ENCODE data around the gene POLR3E.
A peak's percentile ranks its signal among the peaks of the same experiment; 100 is the strongest.

POLR3E gene

GRCh38 chr16:22272870-22273650, 24.1 kb upstream of the POLR3E start:
- DNase-seq (no peak), ATAC-seq (replicated peaks) (no peak)
- Mint-ChIP-seq H3K4me3 (no peak overlapping the region), H3K9me3 (no peaks in the 10 kb centered on the region), H3K36me3 (peaks cover 39 to 49% of the 10 kb centered on the region in 2 donors), H3K4me1 (peaks cover 0 to 2% of the 10 kb centered on the region in 2 donors), H3K27ac (peak overlapping the region; percentile 47), H3K27me3 (no peaks in the 10 kb centered on the region)

- ATAC-seq (replicated peaks) (no peak), DNase-seq (no peak)
- H3K36me3 Mint-ChIP-seq = peaks cover 40 to 50% of the 10 kb centered on the region in 2 donors
- no peak overlapping the region for H3K27ac Mint-ChIP-seq
- H3K27me3 Mint-ChIP-seq = no peaks in the 10 kb centered on the region
- H3K4me3 Mint-ChIP-seq = no peak overlapping the region
- no peaks in the 10 kb centered on the region for H3K9me3 Mint-ChIP-seq
- H3K4me1 Mint-ChIP-seq = peaks cover 0 to 2% of the 10 kb centered on the region in 2 donors
Observed at GRCh38 chr16:22274916-22275315, 22.3 kb upstream of the POLR3E start.

- Mint-ChIP-seq H3K9me3 (no peaks in the 10 kb centered on the region), H3K36me3 (peaks cover 46 to 54% of the 10 kb centered on the region in 2 donors), H3K27ac (no peak overlapping the region)
Observed at GRCh38 chr16:22278441-22279230, 18.6 kb upstream of the POLR3E start.

GRCh38 chr16:22282254-22282892, 14.8 kb upstream of the POLR3E start:
- no peaks in the 10 kb centered on the region for H3K27me3 Mint-ChIP-seq
- no peaks in the 10 kb centered on the region for H3K4me1 Mint-ChIP-seq
- no peak overlapping the region for H3K27ac Mint-ChIP-seq
- no peak overlapping the region for H3K4me3 Mint-ChIP-seq
- no peak for ATAC-seq (replicated peaks)
- peaks cover 35 to 62% of the 10 kb centered on the region in 2 donors for H3K36me3 Mint-ChIP-seq
- DNase-seq = no peak
- no peaks in the 10 kb centered on the region for H3K9me3 Mint-ChIP-seq

More at GRCh38 chr16:22278441-22279230, 18.6 kb upstream of the POLR3E start:
- no peaks in the 10 kb centered on the region for H3K27me3 Mint-ChIP-seq
- ATAC-seq (replicated peaks) = no peak
- DNase-seq = no peak
- no peak overlapping the region for H3K4me3 Mint-ChIP-seq
- no peaks in the 10 kb centered on the region for H3K4me1 Mint-ChIP-seq

- Mint-ChIP-seq H3K4me3 (no peak overlapping the region), H3K36me3 (peaks cover 21 to 46% of the 10 kb centered on the region in 2 donors), H3K4me1 (no peaks in the 10 kb centered on the region), H3K27ac (no peak overlapping the region), H3K9me3 (no peaks in the 10 kb centered on the region), H3K27me3 (no peaks in the 10 kb centered on the region)
- DNase-seq (no peak), ATAC-seq (replicated peaks) (no peak)
Observed at GRCh38 chr16:22284637-22285036, 12.6 kb upstream of the POLR3E start.

- DNase-seq (no peak), ATAC-seq (replicated peaks) (no peak)
- Mint-ChIP-seq H3K4me1 (no peaks in the 10 kb centered on the region), H3K9me3 (no peaks in the 10 kb centered on the region), H3K27ac (no peak overlapping the region), H3K27me3 (no peaks in the 10 kb centered on the region), H3K4me3 (no peak overlapping the region), H3K36me3 (peaks cover 16 to 42% of the 10 kb centered on the region in 2 donors)
Observed at GRCh38 chr16:22285080-22285479, 12.1 kb upstream of the POLR3E start.

GRCh38 chr16:22291020-22291419, 6.2 kb upstream of the POLR3E start:
- DNase-seq = no peak
- H3K27ac Mint-ChIP-seq = no peak overlapping the region
- no peaks in the 10 kb centered on the region for H3K27me3 Mint-ChIP-seq
- no peak overlapping the region for H3K4me3 Mint-ChIP-seq
- peaks cover 0 to under 1% of the 10 kb centered on the region in 2 donors for H3K4me1 Mint-ChIP-seq
- ATAC-seq (replicated peaks) = no peak
- peaks cover 0 to 8% of the 10 kb centered on the region in 2 donors for H3K36me3 Mint-ChIP-seq
- no peaks in the 10 kb centered on the region for H3K9me3 Mint-ChIP-seq

- no peaks in the 10 kb centered on the region for H3K9me3 Mint-ChIP-seq
- no peak overlapping the region for H3K27ac Mint-ChIP-seq
- DNase-seq = no peak
- peaks cover under 1 to 5% of the 10 kb centered on the region in 2 donors for H3K36me3 Mint-ChIP-seq
- H3K4me3 Mint-ChIP-seq = no peak overlapping the region
- H3K4me1 Mint-ChIP-seq = peaks cover 3 to 8% of the 10 kb centered on the region in 2 donors
- peaks cover under 1 to 1% of the 10 kb centered on the region in 2 donors for H3K27me3 Mint-ChIP-seq
- no peak for ATAC-seq (replicated peaks)
Observed at GRCh38 chr16:22291860-22292318, 5.3 kb upstream of the POLR3E start.

- H3K4me1 Mint-ChIP-seq = peaks cover 6 to 12% of the 10 kb centered on the region in 2 donors
- no peak overlapping the region for H3K4me3 Mint-ChIP-seq
- ATAC-seq (replicated peaks) (no peak), DNase-seq (no peak)
- no peak overlapping the region for H3K27ac Mint-ChIP-seq
- peaks cover 5 to 6% of the 10 kb centered on the region in 2 donors for H3K27me3 Mint-ChIP-seq
- peaks cover 3 to 9% of the 10 kb centered on the region in 2 donors for H3K36me3 Mint-ChIP-seq
- peaks cover 0 to 2% of the 10 kb centered on the region in 2 donors for H3K9me3 Mint-ChIP-seq
Observed at GRCh38 chr16:22292320-22292719, 4.9 kb upstream of the POLR3E start.

- Mint-ChIP-seq H3K36me3 (peaks cover 3 to 18% of the 10 kb centered on the region in 2 donors), H3K27me3 (peaks cover 5 to 6% of the 10 kb centered on the region in 2 donors), H3K4me3 (no peak overlapping the region), H3K4me1 (peaks cover 6 to 18% of the 10 kb centered on the region in 2 donors), H3K27ac (no peak overlapping the region), H3K9me3 (peaks cover 0 to 2% of the 10 kb centered on the region in 2 donors)
- DNase-seq = no peak
- no peak for ATAC-seq (replicated peaks)
Observed at GRCh38 chr16:22293137-22294106, 3.8 kb upstream of the POLR3E start.

- Mint-ChIP-seq H3K27me3 (peaks cover 5 to 6% of the 10 kb centered on the region in 2 donors), H3K4me3 (peak overlapping the region; percentile 96 to 98), H3K27ac (peak overlapping the region; percentile 99), H3K9me3 (peaks cover 0 to 2% of the 10 kb centered on the region in 2 donors), H3K4me1 (peaks cover 27 to 44% of the 10 kb centered on the region in 2 donors), H3K36me3 (peaks cover 16 to 32% of the 10 kb centered on the region in 2 donors)
- DNase-seq = no peak
- no peak for ATAC-seq (replicated peaks)
Observed at GRCh38 chr16:22296225-22297113, 740 bp upstream of the POLR3E start.

GRCh38 chr16:22297871-22298733, 893 bp downstream of the POLR3E start:
- DNase-seq = peak; percentile 81
- ATAC-seq (replicated peaks) = peak; percentile 47 to 60
- Mint-ChIP-seq H3K9me3 (peaks cover 0 to 2% of the 10 kb centered on the region in 2 donors), H3K27ac (peak overlapping the region; percentile 99), H3K4me3 (peak overlapping the region; percentile 96 to 98), H3K4me1 (peaks cover 31 to 58% of the 10 kb centered on the region in 2 donors), H3K27me3 (peaks cover 5 to 6% of the 10 kb centered on the region in 2 donors), H3K36me3 (peaks cover 27 to 45% of the 10 kb centered on the region in 2 donors)
